Astrocyte (in vitro differentiated cells and primary cell): ENCODE measurements around the gene KIAA0232.

Experiments
- CTCF ChIP-seq: IDR thresholded peaks from 2 replicates; pipeline ENCODE4 v1.5.1; 2011; ENCODE audit warnings: low read depth, mild to moderate bottlenecking, inconsistent platforms, low read length, moderate library complexity; ENCODE audit not compliant: insufficient read depth
- EZH2 ChIP-seq: IDR thresholded peaks from 2 replicates; pipeline ENCODE4 v1.6.1; 2012; ENCODE audit warnings: mild to moderate bottlenecking, low read length, inconsistent platforms; ENCODE audit not compliant: insufficient read depth

- TF ChIP-seq CTCF (no peak), EZH2 (no peak)
These were observed 66.3 kb downstream of the KIAA0232 start for GRCh38 chr4:6848717-6849305.
